Aorta (tissue), 5 donors: ENCODE measurements around the gene C19orf53. TPM values are rescaled to one million over a fixed set of nuclear protein-coding genes. Genes with fewer than 3 reads are reported as not detected.
"Not testable (repeated sequence)": the region's sequence is repeated elsewhere in the genome, so short reads cannot be mapped to it uniquely, and the experiment has no call there.

ENCODE experiments used
- ATAC-seq: fragments of 200-7000 bp; cut with Tn5 transposase; one replicate; pipeline ENCODE4 v1.9.1; 2022; ENCODE audit warnings: moderate library complexity; ENCODE audit not compliant: low FRiP score
- DNase-seq, 2 donors: peaks; one replicate each; pipeline ENCODE4 v3.0.0-alpha.2; 2020
- H3K27ac ChIP-seq, 2 donors: one replicate each; pipeline ENCODE4 v1.5.1; 2013; ENCODE audit warnings: low read length in 2 of 2, mild to moderate bottlenecking in 2 of 2, moderate library complexity in 2 of 2, control low read depth in 1 of 2, inconsistent platforms in 1 of 2, low read depth in 1 of 2
- H3K27me3 ChIP-seq, 2 donors: one replicate each; pipeline ENCODE4 v1.6.1; 2013; ENCODE audit warnings: control low read depth in 1 of 2, low read length in 1 of 2, mild to moderate bottlenecking in 1 of 2, moderate library complexity in 1 of 2; ENCODE audit not compliant: insufficient read depth in 2 of 2, control insufficient read depth in 1 of 2
- H3K36me3 ChIP-seq, 2 donors: one replicate each; pipeline ENCODE4 v1.6.1; 2013; ENCODE audit warnings: control low read depth in 1 of 2, low read length in 1 of 2, mild to moderate bottlenecking in 1 of 2; ENCODE audit not compliant: insufficient read depth in 2 of 2, control insufficient read depth in 1 of 2
- H3K4me1 ChIP-seq, 2 donors: one replicate each; pipeline ENCODE4 v1.6.1; 2013; ENCODE audit warnings: low read length in 2 of 2, control low read depth in 1 of 2, mild to moderate bottlenecking in 1 of 2, moderate library complexity in 1 of 2; ENCODE audit not compliant: insufficient read depth in 2 of 2, control insufficient read depth in 1 of 2
- H3K4me3 ChIP-seq, 2 donors: one replicate each; pipeline ENCODE4 v1.5.1; 2013; ENCODE audit warnings: low read length in 2 of 2, control low read depth in 1 of 2, mild to moderate bottlenecking in 1 of 2
- H3K9me3 ChIP-seq: one replicate; pipeline ENCODE4 v1.6.1; 2013; ENCODE audit warnings: mild to moderate bottlenecking, low read length; ENCODE audit not compliant: control insufficient read depth
- WGBS, 2 donors: extraction: QIAGEN DNeasy Blood & Tissue Kit; methylation state at CpG; one replicate each; pipeline ENCODE4 v1.1.7; 2013; 5-methylcytosine and 5-hydroxymethylcytosine counted together
- intact Hi-C, 2 donors: fragments of 100-400 bp; cut with DNase I; formaldehyde crosslinking; loops; one replicate each; pipeline versions ENCODE4 v1.14.2 to v1.15.0; 2022
- polyA plus RNA-seq, 2 donors: library from polyadenylated mRNA; stranded (reverse); fragments of 200-250 nt; gene quantifications; one replicate each; pipeline ENCODE4 v1.2.3, GENCODE V29; 2013
- total RNA-seq, 2 donors: library from RNA; stranded (reverse); fragmentation: NEBNext Ultra II Directional; extraction: Animal tissue kit (Norgen Biotek cat#: 25700); gene quantifications; one replicate each; pipeline ENCODE4 v1.2.1, GENCODE V29; 2021
- donor health status: healthy with polysubstance abuse.
- donor health status: Bipolar disorder and iron deficiency.
- donor health status: DM: no; HTN: no; CAD: no.
- donor health status: DM: no; HTN: no; CAD: no.
- donor health status: DM: yes; HTN: yes; CAD: no.

C19orf53 gene
- total and polyA plus RNA-seq, 4 donors: 57.8 to 172 (median 82.6) TPM

GRCh38 chr19:13741893-13742292, 32.4 kb upstream of the C19orf53 start:
- Histone ChIP-seq H3K9me3 (no peaks in the 10 kb centered on the region), H3K36me3 (no peaks in the 10 kb centered on the region), H3K4me1 (no peaks in the 10 kb centered on the region), H3K27me3 (no peaks in the 10 kb centered on the region), H3K27ac (no peak overlapping the region), H3K4me3 (no peak overlapping the region)
- WGBS, 2 donors: 94% methylated on average over 2 of the region's 2 CpGs
- intact Hi-C loops: no loop called here
- no peak for DNase-seq
- no peak for ATAC-seq

- 92 to 100% methylated on average over 1 of the region's 1 CpG for WGBS, 2 donors
- Histone ChIP-seq H3K27me3 (no peaks in the 10 kb centered on the region), H3K4me3 (no peak overlapping the region), H3K27ac (no peak overlapping the region), H3K36me3 (no peaks in the 10 kb centered on the region), H3K4me1 (no peaks in the 10 kb centered on the region), H3K9me3 (no peaks in the 10 kb centered on the region)
- DNase-seq (no peak), ATAC-seq (no peak)
- intact Hi-C loops: no loop called here
Measured at GRCh38 chr19:13742756-13743155, 31.5 kb upstream of the C19orf53 start.

- H3K9me3 ChIP-seq: no peaks in the 10 kb centered on the region
- H3K4me3 ChIP-seq: no peak overlapping the region
- H3K27ac ChIP-seq: no peak overlapping the region
- H3K27me3 ChIP-seq: no peaks in the 10 kb centered on the region
- intact Hi-C loops: no loop called here
- DNase-seq (no peak), ATAC-seq (no peak)
- H3K4me1 ChIP-seq: peaks cover 0 to 2% of the 10 kb centered on the region in 2 donors
- H3K36me3 ChIP-seq: no peaks in the 10 kb centered on the region
Measured at GRCh38 chr19:13744174-13744573, 30.1 kb upstream of the C19orf53 start.

GRCh38 chr19:13747098-13747453, 27.2 kb upstream of the C19orf53 start:
- ATAC-seq (no peak), DNase-seq (no peak)
- Histone ChIP-seq H3K4me3 (no peak overlapping the region), H3K27ac (peak overlapping the region in 1 of 2 donors; percentile 8), H3K9me3 (no peaks in the 10 kb centered on the region), H3K4me1 (peaks cover 0 to 2% of the 10 kb centered on the region in 2 donors), H3K36me3 (no peaks in the 10 kb centered on the region), H3K27me3 (no peaks in the 10 kb centered on the region)
- WGBS, 2 donors: 82 to 83% methylated on average over 8 of the region's 8 CpGs
- intact Hi-C loops: no loop called here

GRCh38 chr19:13748169-13748828, 26.0 kb upstream of the C19orf53 start:
- intact Hi-C loops: no loop called here
- ATAC-seq: no peak

GRCh38 chr19:13751436-13751835, 22.8 kb upstream of the C19orf53 start:
- Histone ChIP-seq H3K9me3 (no peaks in the 10 kb centered on the region), H3K4me1 (peaks cover 0 to 2% of the 10 kb centered on the region in 2 donors), H3K36me3 (peaks cover 0 to 11% of the 10 kb centered on the region in 2 donors), H3K4me3 (no peak overlapping the region), H3K27ac (no peak overlapping the region), H3K27me3 (no peaks in the 10 kb centered on the region)
- intact Hi-C loops: no loop called here
- ATAC-seq (no peak), DNase-seq (no peak)
- 83 to 84% methylated on average over 16 of the region's 16 CpGs for WGBS, 2 donors

More at GRCh38 chr19:13748169-13748828, 26.0 kb upstream of the C19orf53 start:
- Histone ChIP-seq H3K36me3 (peaks cover 0 to 2% of the 10 kb centered on the region in 2 donors), H3K4me1 (peaks cover 0 to 2% of the 10 kb centered on the region in 2 donors), H3K27me3 (no peaks in the 10 kb centered on the region), H3K9me3 (no peaks in the 10 kb centered on the region), H3K27ac (peak overlapping the region; percentile 31 to 64), H3K4me3 (peak overlapping the region; percentile 56 to 62)
- WGBS, 2 donors: 2% methylated on average over 25 of the region's 25 CpGs
- DNase-seq: no peak

- peaks cover 0 to 12% of the 10 kb centered on the region in 2 donors for H3K36me3 ChIP-seq
- H3K9me3 ChIP-seq, H3K4me1 ChIP-seq, H3K27ac ChIP-seq, H3K4me3 ChIP-seq, H3K27me3 ChIP-seq, intact Hi-C loops, ATAC-seq, DNase-seq: not testable (repeated sequence)
- WGBS, 2 donors: 90 to 93% methylated on average over 7 of the region's 7 CpGs
Measured at GRCh38 chr19:13753622-13754021, 20.6 kb upstream of the C19orf53 start.

- DNase-seq (no peak), ATAC-seq (no peak)
- Histone ChIP-seq H3K36me3 (peaks cover 0 to 18% of the 10 kb centered on the region in 2 donors), H3K4me1 (no peaks in the 10 kb centered on the region), H3K9me3 (no peaks in the 10 kb centered on the region), H3K27ac (no peak overlapping the region), H3K27me3 (no peaks in the 10 kb centered on the region), H3K4me3 (no peak overlapping the region)
- WGBS, 2 donors: 97 to 99% methylated on average over 9 of the region's 9 CpGs
- intact Hi-C loops: no loop called here
Measured at GRCh38 chr19:13756210-13756609, 18.0 kb upstream of the C19orf53 start.
